GM21526 (cell line): ENCODE data around the gene NEDD4L.
"Not testable (repeated sequence)": the region's sequence is repeated elsewhere in the genome, so short reads cannot be mapped to it uniquely, and the experiment has no call there.

Experiments
- ATAC-seq: cut with Tn5 transposase; IDR thresholded peaks from one replicate; pipeline ENCODE4 v1.9.1; 2021; ENCODE audit warnings: moderate library complexity; ENCODE audit not compliant: unreplicated experiment, low FRiP score

NEDD4L gene

DNA sequence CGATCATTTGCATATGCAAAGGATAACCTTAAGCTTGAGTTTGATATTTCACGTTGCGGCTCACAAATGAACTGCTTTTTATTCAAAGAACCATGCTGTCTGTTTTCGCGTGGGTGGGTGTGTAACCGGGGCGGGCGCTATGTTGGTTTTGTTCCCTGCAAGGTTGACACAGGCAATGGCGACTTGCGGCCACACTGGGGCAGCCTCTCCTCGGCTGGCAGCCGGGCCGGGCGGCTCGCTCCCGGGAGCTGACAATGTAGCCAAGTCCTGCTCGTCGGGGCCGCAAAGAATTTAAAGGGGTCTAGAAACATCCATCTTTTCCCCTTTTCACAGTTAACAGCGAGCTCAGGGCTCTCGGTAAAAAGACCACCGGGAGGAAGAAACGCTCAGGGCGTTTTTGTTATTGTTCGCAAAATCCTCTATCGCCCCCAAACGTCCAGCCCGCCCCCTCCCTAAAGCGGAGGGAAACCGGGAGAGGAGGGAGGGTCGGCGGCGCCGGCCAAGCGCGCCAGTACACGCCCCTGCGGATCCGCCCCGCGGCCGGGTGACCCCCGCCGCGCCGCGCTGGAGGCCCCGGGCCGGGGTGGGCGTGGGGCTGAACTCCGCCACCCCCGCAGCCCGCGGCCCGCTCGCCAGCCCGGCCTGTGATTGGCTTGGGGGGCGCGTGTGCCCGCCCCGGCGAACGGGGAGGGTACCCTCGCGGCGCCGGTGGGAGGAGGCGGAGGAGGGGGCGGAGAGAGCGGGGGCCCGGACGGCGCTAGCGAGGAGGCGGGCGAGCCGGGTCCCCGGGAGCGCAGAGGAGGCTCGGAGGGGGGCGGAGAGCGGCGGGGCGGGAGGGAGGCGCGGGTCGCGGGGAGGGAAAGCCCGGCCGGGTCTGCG, at the start of gene NEDD4L:
NEDD4L (plus strand) TSS at position 736 of the 879 bp plus-strand sequence. CDS start 435 bp downstream, outside the sequence.
- ATAC-seq: peak; percentile 79

DNA sequence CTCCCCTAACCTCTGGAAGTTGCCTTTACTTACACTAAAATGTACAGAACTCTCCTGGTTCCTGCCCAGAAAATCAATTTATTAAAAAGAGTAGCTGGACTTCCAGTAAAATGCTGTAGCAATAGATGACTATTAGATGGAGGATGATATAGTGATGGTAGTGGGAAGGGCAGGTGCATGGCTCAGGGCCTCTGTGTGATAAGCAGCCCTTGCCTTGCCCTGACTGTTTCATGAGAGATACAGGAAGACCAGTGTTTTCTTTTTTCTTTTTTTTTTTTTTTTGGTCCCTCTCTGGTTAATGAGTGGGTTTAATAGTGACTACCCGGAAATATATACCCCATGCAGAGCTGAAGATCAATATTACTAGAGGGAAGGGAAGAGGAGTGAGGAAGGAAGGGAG, 48.7 kb upstream of the NEDD4L start:
- ATAC-seq: no peak

DNA sequence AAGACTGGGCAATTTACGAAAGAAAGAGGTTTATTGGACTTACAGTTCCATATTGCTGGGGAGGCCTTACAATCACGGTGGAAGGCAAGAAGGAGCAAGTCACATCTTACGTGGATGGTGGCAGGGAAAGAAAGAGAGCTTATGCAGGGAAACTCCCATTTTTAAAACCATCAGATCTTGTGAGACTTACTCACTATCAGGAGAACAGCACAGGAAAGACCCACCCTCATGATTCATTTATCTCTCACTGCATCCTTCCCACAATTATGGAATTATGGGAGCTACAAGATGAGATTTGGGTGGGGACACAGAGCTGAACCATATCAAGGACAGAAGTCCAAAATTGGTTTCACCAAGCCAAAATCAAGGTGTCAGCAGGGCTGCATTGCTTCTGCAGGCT, 47.1 kb upstream of the NEDD4L start:
- ATAC-seq: not testable (repeated sequence)

DNA sequence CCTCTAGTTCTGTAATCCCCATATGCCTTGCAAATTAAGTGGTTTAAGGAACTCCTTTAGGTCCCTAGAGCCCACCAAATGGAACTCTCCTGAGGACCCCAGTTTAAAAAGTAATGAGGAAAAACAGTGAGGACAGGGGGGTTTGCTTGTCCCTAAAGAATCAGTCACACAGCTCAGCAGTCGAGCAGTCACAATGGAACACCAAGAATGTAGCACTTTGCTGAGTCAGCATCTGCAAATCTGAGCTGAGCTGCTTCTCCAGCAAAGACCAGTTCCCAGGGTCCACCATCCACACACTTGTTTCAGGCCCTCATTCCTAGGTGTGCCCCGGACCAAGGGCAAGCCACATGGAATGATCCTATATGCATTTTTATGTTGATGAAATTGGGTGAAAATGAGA, 46.2 kb upstream of the NEDD4L start:
- no peak for ATAC-seq

DNA sequence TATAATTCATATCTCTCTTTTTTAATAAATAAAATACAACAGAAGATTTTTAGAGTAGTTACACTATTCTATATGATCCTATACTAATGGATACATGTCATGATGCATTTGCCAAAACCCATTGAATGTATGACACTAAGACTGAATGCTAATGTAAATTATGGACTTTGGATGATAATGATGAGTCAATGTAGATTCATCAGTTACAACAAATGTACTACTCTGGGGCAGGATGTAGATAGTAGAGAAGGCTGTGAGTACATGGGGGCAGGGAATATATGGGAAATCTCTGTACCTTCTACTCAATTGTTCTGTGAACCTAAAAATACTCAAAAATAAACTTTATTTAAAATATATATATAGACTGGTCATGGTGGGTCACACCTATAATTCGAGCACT, 45.6 kb upstream of the NEDD4L start:
- no peak for ATAC-seq

DNA sequence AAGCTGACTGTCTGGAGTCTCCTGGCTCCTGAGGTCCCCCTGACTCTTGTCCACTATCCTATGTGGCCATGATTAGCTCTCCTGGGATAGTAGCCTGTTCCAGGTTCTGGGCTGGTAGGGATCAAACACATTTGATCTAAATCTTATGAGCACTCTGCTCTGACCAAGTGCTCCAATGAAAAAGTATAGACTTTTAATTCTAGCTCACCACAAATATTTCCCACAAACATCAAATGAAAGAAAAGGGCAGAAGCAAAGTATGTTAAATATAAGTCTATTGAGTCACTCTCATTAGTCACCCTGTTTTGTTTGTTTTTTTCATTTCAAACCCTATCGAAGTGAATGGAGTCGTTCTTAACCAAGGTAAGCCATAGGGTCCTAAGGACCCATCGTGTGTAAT, 39.7 kb upstream of the NEDD4L start:
- no peak for ATAC-seq

DNA sequence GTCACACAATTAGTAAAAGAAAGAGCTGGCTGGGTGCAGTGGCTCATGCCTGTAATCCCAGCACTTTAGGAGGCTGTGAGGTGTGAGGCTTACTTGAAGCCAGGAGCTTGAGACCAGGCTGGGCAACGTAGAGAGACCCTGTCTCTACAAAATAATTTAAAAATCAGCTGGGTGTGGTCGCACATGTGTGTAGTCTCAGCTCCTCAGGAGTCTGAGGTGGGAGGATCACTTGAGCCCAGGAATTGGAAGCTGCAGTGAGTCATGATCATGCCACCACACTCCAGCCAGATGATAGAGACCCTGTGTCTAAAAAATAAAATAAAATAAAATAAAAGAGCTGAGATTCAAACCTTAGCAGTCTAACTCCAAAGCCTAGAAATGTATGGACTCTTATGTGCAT, 39.0 kb upstream of the NEDD4L start:
- no peak for ATAC-seq

DNA sequence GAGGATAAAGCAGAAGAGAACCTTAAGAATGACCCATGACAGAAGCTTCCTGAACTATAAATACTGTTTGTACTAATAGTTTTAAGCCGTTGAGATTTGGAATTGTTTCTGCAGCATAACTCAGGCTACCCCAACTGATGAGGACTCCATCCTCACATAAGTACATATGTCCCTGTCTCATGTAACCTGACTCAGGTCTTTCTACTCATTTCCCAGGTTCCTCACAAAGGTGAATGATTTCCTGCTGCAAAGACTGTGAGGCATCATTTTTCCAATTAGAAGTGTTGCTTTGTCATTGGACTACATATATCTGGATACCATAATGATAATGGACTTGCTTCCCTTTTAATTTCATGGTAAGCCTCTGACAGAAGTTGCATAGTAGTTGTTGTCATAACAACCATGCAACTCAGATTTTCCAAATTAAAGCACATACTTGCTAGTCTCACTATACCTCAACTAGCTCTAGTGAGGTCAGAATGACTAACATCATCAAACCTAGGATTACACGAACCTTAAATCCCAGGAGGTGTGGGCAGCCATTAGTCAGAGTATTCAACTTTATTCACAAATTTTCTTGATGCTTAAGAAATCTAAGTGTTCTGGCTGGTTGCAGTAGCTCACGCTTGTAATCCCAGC, 38.0 kb upstream of the NEDD4L start:
- ATAC-seq: no peak

DNA sequence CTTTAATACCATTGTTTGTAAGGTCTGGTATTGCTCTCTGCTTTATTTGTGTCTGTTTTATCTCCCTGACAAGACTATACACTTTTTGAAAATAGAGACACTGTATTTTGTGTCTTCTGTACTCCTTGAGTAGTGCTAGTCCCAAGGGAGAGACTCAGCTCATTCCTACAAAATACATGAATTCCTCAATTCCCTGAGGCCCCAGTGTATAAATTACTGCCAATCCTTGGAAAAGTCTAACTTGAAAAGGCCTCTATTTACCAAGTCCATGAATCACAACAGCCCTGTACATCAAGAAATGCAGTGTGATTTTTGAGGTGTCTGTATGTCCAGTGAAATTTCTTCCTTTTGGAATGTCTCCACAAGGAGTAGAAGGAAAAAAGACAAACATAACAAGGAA, 34.9 kb upstream of the NEDD4L start:
- ATAC-seq: no peak

DNA sequence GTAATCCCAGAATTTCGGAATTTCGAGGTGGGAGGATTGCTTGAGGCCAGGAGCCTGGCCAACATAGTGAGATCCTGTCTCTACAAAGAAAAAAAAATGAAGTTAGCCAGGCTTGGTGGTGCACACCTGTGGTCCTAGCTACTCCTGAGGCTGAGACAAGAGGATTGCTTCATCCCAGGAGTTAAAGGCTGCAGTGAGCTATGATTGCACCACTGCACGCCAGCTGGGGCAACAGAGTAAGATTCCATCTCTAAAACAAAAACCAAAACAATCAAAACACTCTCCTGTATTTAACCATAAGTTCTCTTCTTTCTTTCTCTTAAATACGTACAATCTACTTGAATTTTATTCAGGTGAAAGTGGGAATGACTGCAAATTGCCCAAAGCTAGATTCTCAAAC, 33.8 kb upstream of the NEDD4L start:
- no peak for ATAC-seq

DNA sequence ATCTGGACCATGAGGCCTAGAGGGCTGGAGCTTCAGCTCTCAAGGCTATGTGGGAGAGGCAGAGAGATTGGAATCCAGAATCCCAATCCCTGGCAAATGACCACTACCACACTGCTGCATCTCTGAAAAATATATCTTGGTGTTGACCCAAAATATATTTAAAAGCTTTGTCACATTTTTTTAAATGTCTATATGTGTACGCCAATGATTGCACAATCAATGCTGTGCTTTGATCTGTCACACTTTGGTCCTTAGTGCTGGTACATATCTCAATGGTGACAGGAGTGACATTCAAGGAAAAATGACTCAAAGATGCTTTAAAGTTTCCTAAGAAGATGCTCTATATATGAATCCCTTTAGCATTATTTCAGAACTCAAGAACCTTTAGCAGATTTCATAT, 31.7 kb upstream of the NEDD4L start:
- ATAC-seq: no peak

DNA sequence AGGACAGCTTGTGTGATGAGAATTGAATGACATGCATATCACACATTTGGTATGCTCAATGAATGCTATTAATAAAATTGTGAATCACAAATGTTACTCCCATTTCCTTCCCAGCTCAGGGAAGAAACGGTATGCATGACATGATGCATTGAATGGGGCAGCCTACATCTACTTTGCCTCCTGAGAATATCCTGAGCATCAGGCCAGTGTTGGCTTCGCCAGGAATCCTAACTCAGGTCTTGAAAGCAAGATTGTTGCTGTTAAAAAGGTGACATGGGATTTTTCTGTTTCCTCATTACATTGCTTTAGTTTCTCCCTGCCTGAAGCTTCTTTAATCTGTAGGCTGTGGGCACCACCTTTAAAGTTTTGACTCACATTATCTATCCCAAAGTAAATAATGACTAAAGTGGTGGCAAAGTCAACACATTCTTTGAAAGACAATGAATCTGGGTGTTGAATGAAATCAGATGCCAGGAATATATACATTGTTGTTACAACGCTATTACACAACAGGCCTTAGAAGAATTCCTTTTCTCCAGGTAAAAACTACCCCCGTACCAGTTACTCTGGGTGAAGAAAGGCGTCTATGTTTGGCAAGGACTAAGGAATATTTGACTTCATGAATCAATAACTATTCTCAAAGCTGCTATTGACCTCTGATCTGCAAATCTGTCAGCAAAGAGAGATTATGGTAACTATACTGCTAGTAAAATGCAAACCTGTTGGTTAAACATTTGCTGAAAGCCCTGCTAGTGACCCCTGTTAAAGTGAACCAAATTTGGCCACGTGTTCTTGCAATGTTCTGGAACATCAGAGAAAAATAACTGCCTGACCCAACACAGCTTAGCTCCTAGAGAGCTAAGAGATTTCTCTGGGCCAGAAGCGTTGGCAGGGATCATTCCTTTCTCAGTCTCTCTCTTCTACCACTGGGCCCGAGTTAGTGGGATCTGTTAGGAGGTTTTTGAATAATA, 30.5 kb upstream of the NEDD4L start:
- no peak for ATAC-seq

DNA sequence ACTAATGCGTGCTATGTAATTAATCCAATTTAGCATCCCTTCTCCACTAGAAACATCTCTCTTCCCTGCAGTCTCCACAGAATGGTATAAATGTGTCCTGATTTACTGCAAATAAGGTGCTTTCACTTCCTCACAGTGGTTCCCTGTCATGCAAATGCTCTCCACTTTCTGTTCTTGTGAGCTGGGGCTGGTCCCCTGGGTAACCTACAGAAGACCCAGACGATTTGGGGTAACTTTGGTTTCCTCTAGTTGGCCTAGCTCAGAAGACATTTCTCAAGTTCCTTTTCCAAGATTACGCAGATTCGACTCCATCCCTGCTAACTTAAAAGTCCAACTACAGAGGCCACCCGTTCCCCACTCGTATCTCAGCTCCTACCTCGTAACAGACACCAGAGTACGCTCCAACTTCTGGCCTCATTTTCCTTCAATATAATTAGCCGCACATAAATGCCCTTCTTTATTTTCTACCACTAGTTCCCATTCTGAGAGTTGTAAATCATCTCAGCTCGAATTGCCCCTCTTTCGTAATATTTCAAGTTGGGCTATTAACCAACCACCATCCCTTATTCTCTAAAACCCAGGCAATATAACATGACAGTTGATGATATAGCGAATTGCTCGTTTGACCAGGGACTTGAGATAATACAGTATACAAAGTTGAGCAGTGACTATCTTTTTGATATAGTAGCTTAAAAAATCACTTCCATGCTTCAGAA, 28.8 kb upstream of the NEDD4L start:
- peak; percentile 99 for ATAC-seq

DNA sequence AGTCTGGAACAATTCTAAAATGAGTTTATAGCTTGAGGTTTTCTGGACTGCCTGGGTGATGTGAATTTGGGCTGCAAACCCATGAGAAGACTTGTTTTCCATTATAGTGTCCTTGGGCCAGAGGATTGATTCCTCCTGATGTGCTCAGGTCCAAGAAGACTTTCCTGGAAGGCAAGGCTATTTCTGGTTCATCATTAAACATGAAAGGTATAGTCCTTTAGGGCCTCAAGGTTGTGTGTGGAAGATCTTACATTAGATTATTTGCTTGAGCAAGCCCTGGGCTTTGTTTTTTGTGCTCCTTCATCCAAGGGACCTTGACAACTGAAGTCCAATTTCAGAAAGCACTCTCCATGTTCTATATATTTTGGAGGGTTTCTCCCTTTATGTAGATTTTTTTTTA, 26.8 kb upstream of the NEDD4L start:
- no peak for ATAC-seq

DNA sequence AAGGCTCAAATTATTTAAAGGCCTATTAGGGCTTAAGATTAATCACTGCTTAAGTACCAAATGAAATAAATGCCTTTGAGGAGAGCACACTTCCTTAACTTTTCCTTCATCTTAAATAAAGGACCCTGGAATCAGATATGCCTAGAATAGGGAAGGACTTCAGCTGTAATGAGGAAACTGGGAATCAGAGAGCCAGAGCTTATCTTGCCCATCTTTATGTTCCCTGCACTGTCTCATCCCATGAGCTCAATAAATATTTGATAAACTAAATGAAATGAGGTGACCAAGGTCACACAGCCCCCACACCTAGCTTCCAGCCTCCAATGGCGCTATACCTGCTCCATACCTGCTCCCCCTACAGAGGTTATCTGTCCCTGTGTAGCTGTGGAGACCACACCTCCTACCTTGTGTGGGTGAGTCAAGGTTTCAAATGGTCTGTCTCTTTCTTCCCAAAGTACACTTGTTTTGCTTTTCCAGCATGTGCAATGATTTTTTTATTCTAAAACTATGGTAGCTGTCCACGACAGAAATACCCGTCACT, 23.4 kb upstream of the NEDD4L start:
- no peak for ATAC-seq

DNA sequence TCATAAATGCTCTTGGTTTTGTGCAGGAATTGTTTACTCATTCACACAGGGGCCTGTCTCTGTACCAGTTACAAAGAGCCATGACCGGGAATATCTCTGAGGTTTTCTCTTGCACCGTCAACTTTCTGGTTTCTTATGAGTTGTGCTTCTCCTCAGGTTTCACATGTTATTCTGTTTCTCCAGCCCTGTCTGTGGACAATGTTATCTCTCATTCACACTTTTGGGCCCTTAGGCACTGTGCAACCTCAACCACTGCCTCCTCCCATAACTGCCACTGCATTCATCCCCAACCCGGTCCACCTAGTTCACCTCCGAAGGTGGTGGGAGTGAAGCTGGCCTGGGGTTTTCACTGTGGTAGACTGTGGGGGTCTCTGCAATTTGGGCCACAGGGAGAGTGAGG, 22.5 kb upstream of the NEDD4L start:
- ATAC-seq: no peak

DNA sequence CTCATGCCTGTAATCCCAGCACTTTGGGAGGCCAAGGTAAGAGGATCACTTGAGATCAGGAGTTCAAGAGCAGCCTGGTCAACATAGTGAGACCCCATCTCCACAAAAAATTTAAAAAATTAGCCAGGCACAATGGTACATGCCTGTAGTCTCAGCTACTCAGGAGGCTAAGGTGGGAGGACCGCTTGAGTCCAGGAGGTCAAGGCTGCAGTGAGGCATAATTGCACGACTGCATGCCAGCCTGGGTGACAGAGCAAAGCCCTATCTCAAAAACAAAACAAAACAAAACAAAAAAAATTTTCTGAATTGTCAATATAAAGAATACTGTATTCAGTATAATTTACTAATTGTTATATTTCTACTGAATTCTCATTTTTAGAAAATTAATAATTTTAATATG, 20.9 kb upstream of the NEDD4L start:
- ATAC-seq: no peak

DNA sequence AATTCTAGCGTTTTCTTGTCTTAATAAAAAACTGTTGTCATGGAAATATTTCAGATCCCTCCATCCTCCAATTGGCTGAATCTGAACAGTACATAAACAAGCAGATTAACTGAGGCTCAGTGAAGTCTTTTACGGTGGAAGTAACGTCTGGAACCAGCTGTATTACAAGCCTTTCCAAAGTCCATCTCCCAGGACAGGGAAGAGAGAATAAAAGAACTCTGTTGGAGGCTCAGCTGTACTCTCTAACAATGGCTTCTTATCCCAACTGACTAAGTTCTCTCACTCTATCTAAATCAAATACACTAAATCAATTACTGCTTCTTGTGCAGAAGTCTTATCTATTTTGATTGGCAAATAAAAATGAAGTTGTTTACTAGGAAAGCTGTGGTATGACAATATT, 19.9 kb upstream of the NEDD4L start:
- no peak for ATAC-seq

DNA sequence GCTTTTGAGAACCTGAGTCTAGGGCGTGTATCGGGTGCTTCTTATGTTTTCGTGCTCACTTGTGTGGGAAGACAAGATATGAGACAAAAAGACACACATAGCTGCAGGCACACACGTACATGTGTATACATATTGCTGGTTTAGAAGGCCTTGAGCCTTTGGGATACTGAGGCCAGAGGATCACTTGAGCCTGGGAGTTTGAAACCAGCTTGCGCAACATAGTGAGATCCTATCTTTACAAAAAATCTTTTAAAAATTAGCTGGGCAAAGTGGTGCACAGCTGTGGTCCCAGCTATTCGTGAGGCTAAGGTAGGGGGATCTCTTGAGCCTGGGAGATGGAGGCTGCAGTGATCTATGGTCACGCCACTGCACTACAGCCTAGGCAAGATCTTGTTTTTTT, 18.8 kb upstream of the NEDD4L start:
- no peak for ATAC-seq

DNA sequence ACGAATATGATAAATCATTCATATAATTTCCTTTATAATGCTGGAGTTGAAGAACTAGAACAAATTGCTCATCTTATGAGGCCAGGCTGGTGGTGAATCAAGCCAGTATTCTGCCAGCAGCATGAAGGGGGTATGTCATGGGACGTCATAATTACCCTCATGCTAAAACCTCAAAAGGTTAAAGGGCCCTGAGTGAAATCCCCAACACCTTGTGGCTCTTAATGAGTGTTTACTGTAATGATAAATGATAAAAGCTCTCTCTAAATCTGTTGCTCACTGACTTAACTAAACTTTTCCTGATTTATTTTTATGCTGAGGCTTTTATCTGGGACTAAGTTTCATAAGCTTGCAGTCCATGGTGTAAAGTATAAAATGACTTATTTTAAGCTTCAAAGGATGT, 18.3 kb upstream of the NEDD4L start:
- ATAC-seq: no peak
